ENCODE results near the gene UBAP2.

GRCh38 chr9:33959725-33960124, 89.0 kb downstream of the UBAP2 start:
- no peak for TF ChIP-seq EGR1 (IDR thresholded peaks at IDR 0.05)
- TF ChIP-seq TAF1 (IDR thresholded peaks at IDR 0.05; ENCODE audit: low read depth), result no peak
- no peak for TF ChIP-seq TEAD4 (IDR thresholded peaks at IDR 0.05)
- TF ChIP-seq, protein P1, sequence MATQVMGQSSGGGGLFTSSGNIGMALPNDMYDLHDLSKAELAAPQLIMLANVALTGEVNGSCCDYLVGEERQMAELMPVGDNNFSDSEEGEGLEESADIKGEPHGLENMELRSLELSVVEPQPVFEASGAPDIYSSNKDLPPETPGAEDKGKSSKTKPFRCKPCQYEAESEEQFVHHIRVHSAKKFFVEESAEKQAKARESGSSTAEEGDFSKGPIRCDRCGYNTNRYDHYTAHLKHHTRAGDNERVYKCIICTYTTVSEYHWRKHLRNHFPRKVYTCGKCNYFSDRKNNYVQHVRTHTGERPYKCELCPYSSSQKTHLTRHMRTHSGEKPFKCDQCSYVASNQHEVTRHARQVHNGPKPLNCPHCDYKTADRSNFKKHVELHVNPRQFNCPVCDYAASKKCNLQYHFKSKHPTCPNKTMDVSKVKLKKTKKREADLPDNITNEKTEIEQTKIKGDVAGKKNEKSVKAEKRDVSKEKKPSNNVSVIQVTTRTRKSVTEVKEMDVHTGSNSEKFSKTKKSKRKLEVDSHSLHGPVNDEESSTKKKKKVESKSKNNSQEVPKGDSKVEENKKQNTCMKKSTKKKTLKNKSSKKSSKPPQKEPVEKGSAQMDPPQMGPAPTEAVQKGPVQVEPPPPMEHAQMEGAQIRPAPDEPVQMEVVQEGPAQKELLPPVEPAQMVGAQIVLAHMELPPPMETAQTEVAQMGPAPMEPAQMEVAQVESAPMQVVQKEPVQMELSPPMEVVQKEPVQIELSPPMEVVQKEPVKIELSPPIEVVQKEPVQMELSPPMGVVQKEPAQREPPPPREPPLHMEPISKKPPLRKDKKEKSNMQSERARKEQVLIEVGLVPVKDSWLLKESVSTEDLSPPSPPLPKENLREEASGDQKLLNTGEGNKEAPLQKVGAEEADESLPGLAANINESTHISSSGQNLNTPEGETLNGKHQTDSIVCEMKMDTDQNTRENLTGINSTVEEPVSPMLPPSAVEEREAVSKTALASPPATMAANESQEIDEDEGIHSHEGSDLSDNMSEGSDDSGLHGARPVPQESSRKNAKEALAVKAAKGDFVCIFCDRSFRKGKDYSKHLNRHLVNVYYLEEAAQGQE (IDR thresholded peaks at IDR 0.05; ENCODE audit: low read depth), result no peak
- TF ChIP-seq YY1 (IDR thresholded peaks at IDR 0.05; ENCODE audit: low read depth), result no peak
- TF ChIP-seq FOXM1 (IDR thresholded peaks at IDR 0.05; ENCODE audit: borderline replicate concordance, low read depth), result no peak
- TF ChIP-seq RAD21 (IDR thresholded peaks at IDR 0.05; ENCODE audit: low read depth), result no peak
- no peak for TF ChIP-seq USF1 (IDR thresholded peaks at IDR 0.05)

All from Ishikawa (cell line).